Activated naive CD4-positive, alpha-beta T cell treated with Interleukin-2 at 50 U/mL for 16 hours (primary cell): ENCODE measurements around the gene AGPS.
A peak's percentile ranks its signal among the peaks of the same experiment; 100 is the strongest.
"Not testable (repeated sequence)": the region's sequence is repeated elsewhere in the genome, so short reads cannot be mapped to it uniquely, and the experiment has no call there.

Experiments
- DNase-seq: peaks from one replicate; pipeline ENCODE4 v3.0.0-alpha.2; 2020

AGPS gene

GRCh38 chr2:177392373-177393202 is at the start of gene AGPS:
Gene AGPS, plus strand, starts transcription at chr2:177392773. Its CDS starts 17 bp downstream, at chr2:177392790.
- peak; percentile 80 for DNase-seq

GRCh38 chr2:177343773-177344172 is 48.8 kb upstream of the AGPS start:
- DNase-seq = no peak

- no peak for DNase-seq
Measured at GRCh38 chr2:177344316-177344715, 48.3 kb upstream of the AGPS start.

- DNase-seq = no peak
Measured at GRCh38 chr2:177346192-177346591, 46.4 kb upstream of the AGPS start.

- DNase-seq = no peak
Measured at GRCh38 chr2:177347570-177347969, 45.0 kb upstream of the AGPS start.

- DNase-seq = no peak
Measured at GRCh38 chr2:177348118-177348654, 44.4 kb upstream of the AGPS start.

- DNase-seq = no peak
Measured at GRCh38 chr2:177348733-177349693, 43.6 kb upstream of the AGPS start.

- DNase-seq = not testable (repeated sequence)
Measured at GRCh38 chr2:177350624-177351023, 41.9 kb upstream of the AGPS start.

- not testable (repeated sequence) for DNase-seq
Measured at GRCh38 chr2:177351121-177351520, 41.5 kb upstream of the AGPS start.

GRCh38 chr2:177352441-177353186 is 40.0 kb upstream of the AGPS start:
- no peak for DNase-seq

- DNase-seq = no peak
Measured at GRCh38 chr2:177353187-177353478, 39.4 kb upstream of the AGPS start.

GRCh38 chr2:177354541-177354940 is 38.0 kb upstream of the AGPS start:
- not testable (repeated sequence) for DNase-seq

- no peak for DNase-seq
Measured at GRCh38 chr2:177355874-177356273, 36.7 kb upstream of the AGPS start.

- no peak for DNase-seq
Measured at GRCh38 chr2:177359836-177360595, 32.6 kb upstream of the AGPS start.

GRCh38 chr2:177362499-177362898 is 30.1 kb upstream of the AGPS start:
- no peak for DNase-seq

GRCh38 chr2:177363332-177363731 is 29.2 kb upstream of the AGPS start:
- no peak for DNase-seq

GRCh38 chr2:177365764-177366163 is 26.8 kb upstream of the AGPS start:
- DNase-seq = not testable (repeated sequence)

- not testable (repeated sequence) for DNase-seq
Measured at GRCh38 chr2:177368023-177368422, 24.6 kb upstream of the AGPS start.

GRCh38 chr2:177379354-177379753 is 13.2 kb upstream of the AGPS start:
- DNase-seq = no peak

- DNase-seq = no peak
Measured at GRCh38 chr2:177380181-177380580, 12.4 kb upstream of the AGPS start.

GRCh38 chr2:177383935-177384334 is 8.6 kb upstream of the AGPS start:
- no peak for DNase-seq

GRCh38 chr2:177385151-177385550 is 7.4 kb upstream of the AGPS start:
- no peak for DNase-seq
